HTR-8/SVneo (cell line): ENCODE results near the gene USP8.

Experiments
- DNase-seq: peaks from one replicate; pipeline ENCODE4 v3.0.0; 2011; ENCODE audit warnings: low spot score, mixed read lengths; ENCODE audit not compliant: insufficient read length
- FAIRE-seq: peaks from 2 replicates; lab custom pipeline; 2011; peaks lifted over from hg19 to GRCh38; lab: Jason Lieb, UNC

The USP8 gene

DNA sequence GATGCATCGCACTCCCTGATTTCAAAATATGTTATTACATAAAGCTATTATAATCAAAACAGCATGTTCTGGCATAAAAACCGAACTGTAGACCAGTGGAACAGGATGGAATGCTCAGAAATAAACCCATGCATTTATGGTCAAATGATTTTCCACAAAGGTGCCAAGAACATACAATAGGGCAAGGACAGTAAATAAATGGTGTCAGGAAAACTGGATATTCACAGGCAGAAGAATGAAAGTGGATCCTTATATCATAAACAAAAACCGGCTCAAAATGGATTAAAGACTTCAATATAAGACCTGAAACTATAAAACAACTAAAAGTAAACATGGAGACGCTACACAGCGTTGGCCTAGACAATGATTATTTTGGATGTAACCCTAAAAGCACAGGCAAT, 99.6 kb downstream of the USP8 start:
- no peak for FAIRE-seq
- no peak for DNase-seq

DNA sequence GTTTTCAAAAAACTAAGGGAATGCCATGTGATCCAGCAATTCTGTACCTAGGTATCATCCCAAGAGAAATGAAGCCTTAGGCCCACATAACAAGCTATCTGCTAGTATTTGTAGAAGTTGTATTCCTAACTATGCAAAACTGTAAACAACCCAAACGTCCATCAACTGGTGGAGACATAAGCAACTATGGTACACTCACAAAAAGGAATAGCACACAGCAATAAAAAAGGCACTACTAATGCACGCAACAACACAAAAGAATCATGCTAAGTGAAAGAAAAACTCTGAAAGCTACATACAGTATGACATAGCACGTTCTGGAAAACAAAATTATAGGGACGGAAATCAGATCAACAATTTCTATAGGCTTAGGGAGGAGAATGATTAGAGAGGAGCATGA, 107.0 kb downstream of the USP8 start:
- DNase-seq (no peak), FAIRE-seq (no peak)

DNA sequence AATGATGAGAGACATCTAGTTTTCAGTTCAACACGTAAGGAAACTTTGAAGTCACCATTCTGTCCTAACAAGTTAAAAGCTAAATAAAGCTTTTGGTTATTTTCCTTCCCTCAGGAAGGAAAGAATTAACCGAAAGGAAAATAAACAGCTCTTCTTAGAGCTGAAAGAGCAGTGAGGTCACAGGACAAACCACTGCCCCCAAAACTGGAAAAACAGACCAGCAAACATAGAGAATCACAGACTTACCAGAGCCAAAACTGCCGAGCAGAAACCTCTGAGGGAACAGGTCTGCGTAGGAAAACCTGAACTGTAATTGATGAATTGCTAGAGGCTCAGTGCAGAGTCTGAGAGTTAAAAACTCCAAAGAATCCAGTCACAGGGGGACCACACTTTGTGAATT, 107.6 kb downstream of the USP8 start:
- no peak for FAIRE-seq
- DNase-seq, result no peak

DNA sequence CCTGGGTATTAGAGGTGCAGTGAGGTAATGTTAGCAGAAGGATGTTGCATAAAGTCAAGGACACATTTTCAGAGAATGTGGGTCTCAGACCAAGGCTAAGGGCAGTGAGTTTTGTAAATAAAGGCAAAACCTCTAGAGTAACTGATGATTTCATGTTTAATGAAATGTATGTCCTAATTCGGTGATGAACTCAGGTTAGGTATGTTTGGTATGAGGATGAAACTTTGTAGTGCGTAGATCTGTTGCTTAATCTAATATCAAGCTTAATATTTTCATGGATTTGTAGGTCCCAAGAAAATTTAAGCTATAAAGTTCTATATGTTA, 118.6 kb downstream of the USP8 start:
- no peak for DNase-seq
- no peak for FAIRE-seq

DNA sequence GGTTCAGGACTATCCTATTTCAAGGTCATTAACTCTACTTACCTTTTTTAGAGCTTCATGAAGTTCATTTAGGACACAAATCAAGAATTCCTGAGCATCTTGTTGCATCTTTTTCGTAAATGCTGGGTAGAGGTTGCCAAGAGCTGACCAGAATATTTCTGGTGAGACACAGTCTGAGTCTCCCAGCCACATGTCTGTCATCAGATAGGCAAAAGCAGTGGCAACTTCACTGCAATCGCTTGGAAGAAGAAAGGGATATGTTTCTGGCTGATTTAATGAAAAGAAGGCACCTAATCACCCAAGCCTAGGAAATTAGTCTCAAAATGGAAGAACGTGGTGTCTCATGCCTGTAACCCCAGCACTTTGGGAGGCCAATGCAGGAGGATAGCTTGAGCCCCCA, 119.4 kb downstream of the USP8 start:
- no peak for FAIRE-seq
- DNase-seq, result no peak

DNA sequence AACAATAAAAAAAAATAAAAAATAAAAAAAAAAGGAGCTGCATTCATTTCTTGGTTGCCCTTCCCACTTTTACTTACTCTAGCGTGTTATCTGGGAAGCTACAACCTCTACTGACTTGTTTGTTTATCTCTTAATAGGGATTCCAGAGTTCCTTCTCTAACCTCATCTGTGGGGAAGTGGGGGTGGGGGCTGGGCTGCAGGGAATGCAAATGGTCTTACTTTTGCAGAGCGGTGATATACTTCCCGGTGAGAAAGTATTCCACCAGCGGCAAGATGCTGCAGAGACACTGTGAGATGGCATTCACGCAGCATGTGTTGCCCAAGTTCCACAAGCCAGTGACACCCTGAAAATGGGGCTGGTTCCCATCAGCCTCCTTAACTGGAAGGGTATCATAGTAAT, 120.2 kb downstream of the USP8 start:
- no peak for FAIRE-seq
- no peak for DNase-seq

DNA sequence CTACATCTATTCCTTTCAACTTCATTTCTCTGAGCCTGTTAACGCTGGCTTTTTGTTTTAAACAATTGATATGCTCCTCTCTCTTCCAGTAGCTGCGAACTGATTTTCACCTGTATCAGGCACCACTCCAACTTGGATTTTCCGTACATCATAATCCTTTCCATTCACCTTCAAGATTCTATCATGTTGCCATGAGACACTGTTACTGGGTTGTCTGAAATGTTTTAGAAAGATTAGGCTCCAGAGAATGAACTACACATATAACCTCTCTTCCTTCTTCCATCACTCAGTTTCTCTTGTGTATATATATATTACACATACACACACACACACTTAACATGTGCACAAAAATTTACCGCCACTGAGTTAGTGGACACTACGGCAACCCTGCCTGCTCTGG, 122.4 kb downstream of the USP8 start, which contains the start of gene USP50:
TSS of gene USP50 (minus strand) at position 101 of the 400 bp plus-strand sequence. CDS start 141 bp downstream, outside the sequence.
- no peak for FAIRE-seq

DNA sequence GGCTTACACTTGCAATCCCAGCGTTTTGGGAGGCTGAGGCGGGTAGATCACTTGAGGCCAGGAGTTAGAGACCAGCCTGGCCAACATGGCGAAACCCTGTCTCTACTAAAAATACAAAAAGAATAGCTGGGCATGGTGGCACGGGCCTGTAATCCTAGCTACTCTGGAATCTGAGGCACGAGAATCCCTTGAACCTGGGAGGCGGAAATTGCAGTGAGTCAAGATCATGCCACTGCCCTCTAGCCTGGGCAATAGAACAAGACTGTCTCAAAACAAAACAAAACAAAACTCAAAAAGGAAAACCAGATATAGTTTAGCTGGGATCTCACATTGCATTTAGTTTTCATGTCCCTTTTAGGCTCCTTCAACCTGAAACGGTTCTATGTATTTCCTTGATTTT, 125.1 kb downstream of the USP8 start:
- no peak for DNase-seq
- FAIRE-seq, result no peak

More for the DNA sequence above, 122.4 kb downstream of the USP8 start, which contains the start of gene USP50:
- DNase-seq, result no peak

DNA sequence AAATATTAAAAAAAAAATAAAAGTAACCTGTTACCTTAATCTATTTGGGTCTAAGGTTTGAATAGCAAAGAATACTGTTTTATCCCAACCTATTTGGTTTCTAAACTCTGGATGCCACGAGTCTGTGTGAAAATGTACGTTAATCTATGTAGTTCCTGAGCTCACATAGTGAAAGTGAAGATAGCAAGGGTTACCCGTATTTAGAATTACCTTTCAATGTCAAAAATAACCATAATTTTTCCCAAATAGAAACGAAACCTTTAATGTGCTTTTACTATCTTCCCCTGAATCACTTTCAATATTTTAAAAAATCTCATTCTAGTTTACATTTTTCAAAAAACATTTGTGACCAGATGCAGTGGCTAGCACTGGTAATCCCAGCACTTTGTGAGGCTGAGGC, 128.0 kb downstream of the USP8 start:
- DNase-seq (no peak), FAIRE-seq (no peak)

DNA sequence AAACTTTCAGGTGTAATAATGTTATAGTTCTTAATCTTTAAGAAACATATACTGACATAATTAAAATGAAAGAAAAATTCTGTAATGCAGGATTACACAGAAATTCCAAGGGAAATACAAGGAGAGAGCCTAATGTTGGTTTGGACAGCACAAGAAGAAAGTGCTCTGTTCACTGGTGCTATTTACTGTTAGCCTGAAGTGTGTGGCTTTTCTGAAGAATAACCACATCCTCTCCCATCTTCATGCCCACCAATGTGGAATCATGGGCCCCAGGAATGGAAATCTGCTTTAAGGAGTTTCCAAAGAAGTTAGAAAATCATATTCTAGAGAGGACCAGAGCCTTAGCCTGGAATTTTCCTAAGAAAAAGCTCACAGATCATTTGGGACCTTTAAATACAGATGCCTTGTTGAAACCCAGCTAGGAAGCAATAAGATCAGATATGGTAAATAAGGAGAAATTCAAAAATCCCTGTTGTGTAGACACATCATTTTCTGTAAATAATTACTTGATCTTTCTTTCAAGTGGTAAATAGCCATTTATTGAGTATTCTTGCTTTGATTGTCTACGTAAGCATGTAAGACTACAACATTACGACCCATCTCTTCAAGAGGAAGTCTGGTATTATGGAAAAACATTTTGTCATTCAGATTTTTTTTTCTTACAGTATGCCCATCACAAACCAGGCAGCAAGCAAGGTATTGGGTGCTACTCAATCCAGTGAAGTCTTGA, 132.6 kb downstream of the USP8 start:
- no peak for FAIRE-seq
- no peak for DNase-seq

DNA sequence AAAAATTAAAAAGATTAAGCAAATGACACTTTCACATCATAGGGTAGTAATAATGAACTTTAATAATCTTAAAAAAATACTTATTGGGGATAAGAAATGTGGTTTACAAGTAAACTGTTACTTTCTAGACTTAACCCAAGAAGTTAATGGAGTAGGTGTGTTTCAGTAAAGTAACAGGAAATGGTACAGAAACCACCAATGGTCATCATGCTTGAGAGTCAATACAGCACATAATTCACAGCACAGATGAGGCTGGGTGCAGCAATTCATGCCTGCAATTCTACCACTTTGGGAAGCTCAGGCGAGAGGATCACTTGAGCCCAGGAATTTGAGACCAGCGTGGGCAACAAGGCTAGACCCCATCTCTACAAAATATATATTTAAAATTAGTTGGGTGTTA, 133.8 kb downstream of the USP8 start:
- no peak for FAIRE-seq
- DNase-seq, result no peak

DNA sequence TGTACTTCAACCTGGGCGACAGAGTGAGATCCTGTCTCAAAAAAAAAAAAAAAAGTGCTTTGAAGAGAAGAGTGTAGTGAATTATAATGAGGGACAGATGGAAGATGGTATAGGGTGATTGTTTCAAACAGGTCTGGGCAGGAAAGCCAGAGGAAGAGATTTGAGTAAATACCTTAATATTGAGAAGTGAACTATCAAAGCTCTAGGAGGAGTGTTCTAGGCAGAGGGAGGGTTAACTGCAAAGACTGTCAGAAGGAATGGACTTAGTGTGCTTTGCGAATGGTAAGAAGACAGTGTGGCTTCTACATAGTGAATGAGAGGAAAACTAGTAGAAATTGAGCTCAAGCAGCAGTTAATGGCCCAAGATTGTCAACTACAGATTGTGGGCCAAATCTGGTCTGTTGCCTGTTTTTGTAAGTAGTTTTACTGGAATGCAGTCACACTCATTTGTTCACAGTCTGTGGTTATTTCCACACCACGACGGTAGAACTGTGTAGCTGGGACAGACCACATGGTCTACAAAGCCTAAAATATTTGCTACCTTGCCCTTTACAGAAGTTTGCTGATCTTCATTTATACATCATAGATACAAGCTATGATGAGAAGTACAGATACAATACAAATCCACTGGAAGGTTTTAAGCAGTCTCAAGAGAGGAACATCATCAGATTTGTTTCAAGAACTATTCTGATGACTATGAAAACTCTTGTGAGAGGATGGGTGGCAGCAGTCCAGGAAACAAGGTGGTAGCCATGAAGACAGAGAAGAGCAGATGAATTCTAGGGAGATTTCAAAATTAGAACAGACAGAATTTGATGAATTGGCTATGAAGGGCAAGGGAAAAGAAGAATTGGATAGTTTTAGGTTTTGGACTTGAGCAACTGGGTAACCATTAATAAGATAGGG, 138.8 kb downstream of the USP8 start:
- no peak for FAIRE-seq
- DNase-seq, result no peak

DNA sequence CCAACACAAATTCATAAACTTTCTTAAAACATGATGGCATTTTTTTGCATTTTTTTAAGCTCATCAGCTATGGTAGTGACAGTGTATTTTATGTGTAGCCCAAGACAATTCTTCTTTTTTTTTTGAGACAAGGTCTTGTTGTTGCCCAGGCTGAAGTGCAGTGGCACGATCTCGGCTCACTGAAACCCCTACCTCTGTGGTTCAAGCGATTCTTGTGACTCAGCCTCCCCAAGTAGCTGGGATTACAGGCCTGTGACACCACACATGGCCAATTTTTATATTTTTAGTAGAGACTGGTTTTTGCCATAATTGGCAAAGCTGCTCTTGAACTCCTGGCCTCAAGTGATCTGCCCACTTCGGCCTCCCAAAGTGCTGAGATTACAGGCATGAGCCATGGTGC, 139.6 kb downstream of the USP8 start:
- no peak for FAIRE-seq
- no peak for DNase-seq
